ENCODE data around the gene RBM47.

Gene RBM47

GRCh38 chr4:40570348-40571077 lies 59.2 kb downstream of the RBM47 start:
- in situ Hi-C loops (cut with MboI; ENCODE audit: low pct_unique_long_range_greater_than_20kb, low sequenced_read_pairs, unreplicated experiment), result loop anchor here (25.0 kb wide), 1 partner anchor 142 kb away; no protein-coding TSS in a partner anchor
- no peak for TF ChIP-seq CTCF (IDR thresholded peaks at IDR 0.05; ENCODE audit: extremely low read depth, insufficient read depth, missing control alignments)
- DNase-seq (ENCODE audit: low spot score), result no peak

- no peak for DNase-seq (ENCODE audit: low spot score)
- in situ Hi-C loops (cut with MboI; ENCODE audit: low pct_unique_long_range_greater_than_20kb, low sequenced_read_pairs, unreplicated experiment), result loop anchor here (25.0 kb wide), 1 partner anchor 147 kb away; no protein-coding TSS in a partner anchor
- TF ChIP-seq CTCF (IDR thresholded peaks at IDR 0.05; ENCODE audit: extremely low read depth, insufficient read depth, missing control alignments), result no peak
Observed at GRCh38 chr4:40564815-40565483, 64.7 kb downstream of the RBM47 start.

- no peak for DNase-seq (ENCODE audit: low spot score)
- in situ Hi-C loops (cut with MboI; ENCODE audit: low pct_unique_long_range_greater_than_20kb, low sequenced_read_pairs, unreplicated experiment), result loop anchor here (25.0 kb wide), 1 partner anchor 148 kb away; no protein-coding TSS in a partner anchor
- no peak for TF ChIP-seq CTCF (IDR thresholded peaks at IDR 0.05; ENCODE audit: extremely low read depth, insufficient read depth, missing control alignments)
Observed at GRCh38 chr4:40564004-40564403, 65.7 kb downstream of the RBM47 start.

- no peak for TF ChIP-seq CTCF (IDR thresholded peaks at IDR 0.05; ENCODE audit: extremely low read depth, insufficient read depth, missing control alignments)
- in situ Hi-C loops (cut with MboI; ENCODE audit: low pct_unique_long_range_greater_than_20kb, low sequenced_read_pairs, unreplicated experiment), result loop anchor here (25.0 kb wide), 1 partner anchor 149 kb away; no protein-coding TSS in a partner anchor
- no peak for DNase-seq (ENCODE audit: low spot score)
Observed at GRCh38 chr4:40563401-40563800, 66.3 kb downstream of the RBM47 start.

- no peak for DNase-seq (ENCODE audit: low spot score)
- in situ Hi-C loops (cut with MboI; ENCODE audit: low pct_unique_long_range_greater_than_20kb, low sequenced_read_pairs, unreplicated experiment), result loop anchor here (25.0 kb wide), 1 partner anchor 150 kb away; no protein-coding TSS in a partner anchor
Observed at GRCh38 chr4:40562681-40563080, 67.0 kb downstream of the RBM47 start.

More at GRCh38 chr4:40562681-40563080, 67.0 kb downstream of the RBM47 start:
- no peak for TF ChIP-seq CTCF (IDR thresholded peaks at IDR 0.05; ENCODE audit: extremely low read depth, insufficient read depth, missing control alignments)

Data from GM13977 (cell line).